GM12873 (cell line): ENCODE measurements around the gene KTN1.
A peak's percentile ranks its signal among the peaks of the same experiment; 100 is the strongest.

ENCODE experiments used
- TF ChIP-seq, protein P1 (sequence below): IDR thresholded peaks from 2 replicates; pipeline ENCODE4 v1.5.1; 2012; ENCODE audit warnings: low read depth, mild to moderate bottlenecking, moderate library complexity, low read length, control low read depth; ENCODE audit not compliant: insufficient read depth; ENCODE audit errors: missing control alignments

Gene KTN1, protein sequence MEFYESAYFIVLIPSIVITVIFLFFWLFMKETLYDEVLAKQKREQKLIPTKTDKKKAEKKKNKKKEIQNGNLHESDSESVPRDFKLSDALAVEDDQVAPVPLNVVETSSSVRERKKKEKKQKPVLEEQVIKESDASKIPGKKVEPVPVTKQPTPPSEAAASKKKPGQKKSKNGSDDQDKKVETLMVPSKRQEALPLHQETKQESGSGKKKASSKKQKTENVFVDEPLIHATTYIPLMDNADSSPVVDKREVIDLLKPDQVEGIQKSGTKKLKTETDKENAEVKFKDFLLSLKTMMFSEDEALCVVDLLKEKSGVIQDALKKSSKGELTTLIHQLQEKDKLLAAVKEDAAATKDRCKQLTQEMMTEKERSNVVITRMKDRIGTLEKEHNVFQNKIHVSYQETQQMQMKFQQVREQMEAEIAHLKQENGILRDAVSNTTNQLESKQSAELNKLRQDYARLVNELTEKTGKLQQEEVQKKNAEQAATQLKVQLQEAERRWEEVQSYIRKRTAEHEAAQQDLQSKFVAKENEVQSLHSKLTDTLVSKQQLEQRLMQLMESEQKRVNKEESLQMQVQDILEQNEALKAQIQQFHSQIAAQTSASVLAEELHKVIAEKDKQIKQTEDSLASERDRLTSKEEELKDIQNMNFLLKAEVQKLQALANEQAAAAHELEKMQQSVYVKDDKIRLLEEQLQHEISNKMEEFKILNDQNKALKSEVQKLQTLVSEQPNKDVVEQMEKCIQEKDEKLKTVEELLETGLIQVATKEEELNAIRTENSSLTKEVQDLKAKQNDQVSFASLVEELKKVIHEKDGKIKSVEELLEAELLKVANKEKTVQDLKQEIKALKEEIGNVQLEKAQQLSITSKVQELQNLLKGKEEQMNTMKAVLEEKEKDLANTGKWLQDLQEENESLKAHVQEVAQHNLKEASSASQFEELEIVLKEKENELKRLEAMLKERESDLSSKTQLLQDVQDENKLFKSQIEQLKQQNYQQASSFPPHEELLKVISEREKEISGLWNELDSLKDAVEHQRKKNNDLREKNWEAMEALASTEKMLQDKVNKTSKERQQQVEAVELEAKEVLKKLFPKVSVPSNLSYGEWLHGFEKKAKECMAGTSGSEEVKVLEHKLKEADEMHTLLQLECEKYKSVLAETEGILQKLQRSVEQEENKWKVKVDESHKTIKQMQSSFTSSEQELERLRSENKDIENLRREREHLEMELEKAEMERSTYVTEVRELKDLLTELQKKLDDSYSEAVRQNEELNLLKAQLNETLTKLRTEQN (N-terminal part only)

DNA sequence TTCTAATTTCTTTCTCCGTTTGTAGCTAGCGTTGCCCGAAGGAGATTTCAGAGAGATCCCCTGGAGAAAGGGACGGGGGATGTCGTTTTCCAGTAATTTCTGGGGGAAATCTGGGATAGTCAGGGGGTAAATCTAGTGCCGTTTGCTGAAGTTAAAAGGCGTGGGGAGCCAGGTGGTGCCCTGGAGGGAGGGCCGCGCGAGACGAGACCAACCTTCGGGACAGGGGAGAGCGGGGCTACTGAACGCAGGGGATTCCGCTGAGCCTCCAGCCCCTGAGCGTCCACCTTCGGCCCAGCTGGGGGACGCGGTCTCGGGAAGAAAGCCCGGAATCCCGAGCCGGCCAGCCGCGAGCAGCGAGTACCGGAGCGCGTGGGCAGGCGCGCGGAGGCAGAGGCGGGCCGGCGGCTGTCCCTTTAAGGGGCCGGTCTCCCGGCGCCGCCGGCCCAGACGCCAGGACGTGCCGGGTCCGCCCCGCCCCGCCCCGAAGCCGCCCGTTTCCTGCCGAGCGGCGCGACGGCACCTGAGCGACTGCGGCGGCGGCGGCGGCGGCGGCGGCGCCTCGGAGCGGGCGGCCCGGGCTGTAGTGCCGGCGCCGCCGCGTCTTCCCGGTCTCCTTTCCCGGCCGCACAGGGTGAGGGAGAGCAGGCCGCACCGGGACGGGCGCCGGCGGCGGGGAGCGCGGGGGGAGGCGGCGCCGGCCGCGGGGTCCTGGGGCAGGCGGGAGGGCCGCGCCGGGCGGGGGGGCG lies at the start of gene KTN1:
Gene KTN1 (plus strand): TSS at position 484 of the 746 bp plus-strand sequence. CDS start 31,842 bp downstream, outside the sequence.
- TF ChIP-seq, protein P1, sequence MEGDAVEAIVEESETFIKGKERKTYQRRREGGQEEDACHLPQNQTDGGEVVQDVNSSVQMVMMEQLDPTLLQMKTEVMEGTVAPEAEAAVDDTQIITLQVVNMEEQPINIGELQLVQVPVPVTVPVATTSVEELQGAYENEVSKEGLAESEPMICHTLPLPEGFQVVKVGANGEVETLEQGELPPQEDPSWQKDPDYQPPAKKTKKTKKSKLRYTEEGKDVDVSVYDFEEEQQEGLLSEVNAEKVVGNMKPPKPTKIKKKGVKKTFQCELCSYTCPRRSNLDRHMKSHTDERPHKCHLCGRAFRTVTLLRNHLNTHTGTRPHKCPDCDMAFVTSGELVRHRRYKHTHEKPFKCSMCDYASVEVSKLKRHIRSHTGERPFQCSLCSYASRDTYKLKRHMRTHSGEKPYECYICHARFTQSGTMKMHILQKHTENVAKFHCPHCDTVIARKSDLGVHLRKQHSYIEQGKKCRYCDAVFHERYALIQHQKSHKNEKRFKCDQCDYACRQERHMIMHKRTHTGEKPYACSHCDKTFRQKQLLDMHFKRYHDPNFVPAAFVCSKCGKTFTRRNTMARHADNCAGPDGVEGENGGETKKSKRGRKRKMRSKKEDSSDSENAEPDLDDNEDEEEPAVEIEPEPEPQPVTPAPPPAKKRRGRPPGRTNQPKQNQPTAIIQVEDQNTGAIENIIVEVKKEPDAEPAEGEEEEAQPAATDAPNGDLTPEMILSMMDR: no peak

DNA sequence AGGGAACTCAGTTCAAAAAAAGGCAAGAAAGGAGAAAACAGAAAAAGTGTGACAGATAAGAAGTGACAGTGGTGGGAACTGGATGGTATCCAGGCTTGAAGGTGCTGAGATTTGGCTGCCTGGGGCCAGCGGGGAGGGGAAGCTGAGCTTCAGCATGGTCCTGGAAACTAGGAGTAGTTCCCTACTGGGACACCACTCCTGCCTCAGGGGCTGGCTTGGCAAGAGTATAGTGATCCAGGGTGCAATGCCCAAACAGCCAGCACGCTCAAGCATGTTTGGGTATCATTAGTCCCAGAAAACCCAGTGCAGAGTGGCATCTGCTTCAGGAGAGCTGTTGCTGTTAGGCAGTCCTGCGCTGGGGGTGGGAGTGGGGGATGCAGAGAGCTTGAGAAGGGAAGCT lies 49.5 kb upstream of the KTN1 start:
- TF ChIP-seq, protein P1: no peak

DNA sequence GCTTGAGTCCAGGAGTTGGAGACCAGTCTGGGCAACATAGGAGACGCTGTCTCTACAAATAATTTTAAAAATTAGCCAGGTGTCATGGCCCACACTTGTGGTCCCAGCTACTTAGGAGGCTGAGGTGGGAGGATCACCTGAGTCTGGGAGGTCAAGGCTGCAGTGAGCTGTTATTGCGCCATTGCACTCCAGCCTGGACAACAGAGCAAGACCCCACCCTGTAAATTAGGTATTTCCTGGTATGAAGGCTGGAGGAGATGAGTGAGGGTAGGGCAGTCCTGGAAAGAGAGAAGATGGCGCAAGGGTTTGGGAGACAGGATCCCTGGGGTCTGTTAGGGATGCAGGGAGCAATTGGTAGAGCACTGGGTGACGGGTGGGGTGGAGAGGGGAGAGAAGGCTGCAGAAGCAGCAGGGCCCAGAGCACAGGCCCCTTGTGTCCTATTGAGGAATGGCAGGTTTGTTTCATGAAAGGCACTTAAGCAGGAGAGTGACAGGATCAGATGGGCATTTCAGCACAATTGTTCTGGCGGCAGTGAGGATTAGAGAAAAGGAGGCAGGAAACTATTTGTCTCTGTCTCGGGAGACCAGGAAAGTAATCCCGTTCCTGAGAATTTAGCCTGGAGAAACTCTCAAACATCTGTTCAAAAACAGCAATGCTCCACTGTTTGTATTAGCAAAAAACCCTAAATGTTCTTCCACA lies 47.2 kb upstream of the KTN1 start:
- TF ChIP-seq, protein P1: peak; percentile 33

DNA sequence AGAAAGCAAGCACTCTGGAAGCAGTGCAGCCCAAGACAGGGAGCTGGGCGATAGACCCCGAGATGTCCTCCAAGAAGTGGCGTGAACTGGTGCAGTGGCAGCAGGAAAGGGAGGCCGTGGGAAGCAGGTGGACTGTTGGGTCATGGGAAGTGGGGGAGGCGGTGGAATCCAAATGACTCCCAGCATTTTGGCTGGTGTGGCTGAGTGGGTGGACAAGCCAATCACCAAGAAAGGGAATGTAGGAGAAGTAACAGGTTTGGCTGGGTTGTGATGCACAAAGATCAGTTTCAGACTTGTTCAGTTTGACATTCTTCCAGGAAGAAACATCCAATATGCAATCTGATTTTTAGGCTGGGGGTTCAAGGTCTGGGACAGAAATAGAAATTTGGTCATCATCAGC lies 46.0 kb upstream of the KTN1 start:
- TF ChIP-seq, protein P1: no peak

DNA sequence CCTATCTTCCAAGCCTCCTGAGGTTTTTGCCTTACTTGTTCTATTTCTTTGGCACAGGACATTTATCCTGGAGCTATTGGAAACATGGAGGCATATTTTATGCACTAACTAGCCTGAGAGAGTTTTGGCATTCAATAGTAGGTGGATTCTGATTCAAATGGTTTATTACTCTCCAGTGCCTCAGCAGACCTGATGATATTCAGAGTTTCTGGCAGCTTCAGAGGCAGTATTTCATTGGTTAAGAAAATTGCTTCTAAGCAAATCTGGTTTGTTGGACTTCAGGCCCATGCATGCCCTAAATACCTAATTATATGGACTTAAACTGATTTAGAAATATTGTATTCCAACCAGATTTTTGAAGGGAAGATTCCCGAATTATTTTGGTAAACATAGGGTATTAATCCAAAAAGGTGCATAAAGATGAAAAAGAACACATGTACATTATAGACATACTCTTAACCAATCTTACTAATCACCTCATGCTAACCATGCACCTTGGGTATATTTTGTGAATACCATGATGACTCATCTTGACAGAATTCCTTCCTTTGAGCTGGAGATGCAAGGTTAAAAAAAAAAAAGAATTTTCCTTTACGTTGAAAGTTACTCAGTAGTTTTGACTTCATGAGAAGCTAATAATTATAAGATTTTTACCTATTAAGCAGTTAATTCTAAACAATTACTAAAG lies 44.3 kb upstream of the KTN1 start:
- TF ChIP-seq, protein P1: no peak

DNA sequence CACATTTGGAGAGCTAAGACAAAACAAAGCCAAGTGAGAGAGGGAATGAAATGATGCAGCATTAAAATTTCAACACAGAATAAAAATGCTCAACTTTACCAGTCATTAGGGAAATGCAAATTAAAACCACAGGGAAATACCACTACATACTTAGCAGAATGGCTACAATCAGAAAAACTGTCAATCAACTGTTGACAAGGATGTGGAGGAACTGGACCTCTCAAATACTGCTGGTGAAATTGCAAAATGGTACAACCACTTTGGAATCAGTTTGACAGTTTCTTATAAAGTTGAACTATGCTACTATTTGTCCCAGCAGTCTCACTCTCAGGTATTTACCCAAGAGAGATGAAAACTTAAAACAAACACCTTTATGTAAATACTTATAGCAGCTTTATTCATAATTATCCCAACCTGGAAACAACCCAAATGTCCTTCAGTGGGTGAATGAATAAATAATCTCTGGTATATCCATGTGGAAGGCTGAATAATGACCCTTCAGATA lies 43.8 kb upstream of the KTN1 start:
- TF ChIP-seq, protein P1: no peak
